Panc1 (cell line): ENCODE measurements around the gene DYNC1H1. TPM values are rescaled to one million over a fixed set of nuclear protein-coding genes. Genes with fewer than 3 reads are reported as not detected.

Experiments used
- ATAC-seq: fragments of 200-7000 bp; cut with Tn5 transposase; 2 replicates; pipeline ENCODE4 v1.9.1; 2020; ENCODE audit warnings: mild to moderate bottlenecking, moderate library complexity
- BruUV-seq: library from RNA; stranded (reverse); fragments of 400-500 nt; replicated peaks from 2 replicates; lab custom pipeline; 2021; lab: Mats Ljungman, UMichigan
- CTCF ChIA-PET: fragments of 300-600 bp; sonication (Branson Sonifier 250); formaldehyde crosslinking; loops from one replicate; lab custom pipeline; 2022; ENCODE audit warnings: antibody characterized with exemption; lab: Charles Lee
- POLR2A ChIA-PET: fragments of 300-600 bp; sonication (Branson Sonifier 250); formaldehyde crosslinking; loops from one replicate; lab custom pipeline; 2022; ENCODE audit warnings: antibody characterized with exemption; lab: Charles Lee
- DNase-seq: peaks from one replicate; pipeline ENCODE4 v3.0.0-alpha.2; 2010; ENCODE audit warnings: low read depth, low spot score
- H3K27ac ChIP-seq: 2 replicates; pipeline ENCODE4 v1.5.1; 2011; ENCODE audit warnings: mild to moderate bottlenecking, low read length, inconsistent platforms
- H3K27me3 ChIP-seq: fragments of 200-500 bp; sonication (Bioruptor generic); 2 replicates; pipeline ENCODE4 v1.6.0; 2014; ENCODE audit warnings: low read length, inconsistent platforms; ENCODE audit not compliant: control insufficient read depth, insufficient read depth
- H3K36me3 ChIP-seq: fragments of 200-500 bp; sonication (Bioruptor generic); 2 replicates; pipeline ENCODE4 v1.5.1; 2014; ENCODE audit warnings: inconsistent platforms, mild to moderate bottlenecking, low read length, moderate library complexity; ENCODE audit not compliant: control insufficient read depth, insufficient read depth
- H3K4me1 ChIP-seq: 2 replicates; pipeline ENCODE4 v1.5.1; 2011; ENCODE audit warnings: inconsistent platforms, mild to moderate bottlenecking, low read length, moderate library complexity; ENCODE audit not compliant: control insufficient read depth, insufficient read depth
- H3K4me3 ChIP-seq, 2 experiments: 2 replicates each; pipeline ENCODE4 v1.5.1; 2011 to 2012; ENCODE audit warnings: low read depth in 2 of 2, low read length in 2 of 2, mild to moderate bottlenecking in 2 of 2, inconsistent platforms in 1 of 2, moderate library complexity in 1 of 2
- H3K9me3 ChIP-seq: fragments of 200-500 bp; sonication (Bioruptor generic); 2 replicates; pipeline ENCODE4 v1.5.1; 2014; ENCODE audit warnings: low read depth, mild to moderate bottlenecking, inconsistent platforms, low read length, moderate library complexity; ENCODE audit not compliant: control insufficient read depth, insufficient read depth
- CTCF ChIP-seq: fragments of 450-650 bp; IDR thresholded peaks from 2 replicates; pipeline ENCODE4 v1.5.1; 2017; ENCODE audit warnings: mild to moderate bottlenecking
- POLR2AphosphoS5 ChIP-seq: IDR thresholded peaks from 2 replicates; pipeline ENCODE4 v1.6.1; 2012; ENCODE audit warnings: mild to moderate bottlenecking, low read depth, low read length, moderate library complexity
- REST ChIP-seq, 2 experiments: IDR thresholded peaks; 2 replicates each; pipeline ENCODE4 v1.6.1; 2011 to 2012; ENCODE audit warnings: low read depth in 2 of 2, control low read depth in 1 of 2, low read length in 1 of 2, mild to moderate bottlenecking in 1 of 2, moderate library complexity in 1 of 2; ENCODE audit not compliant: insufficient read depth in 1 of 2
- SIN3A ChIP-seq: IDR thresholded peaks from 2 replicates; pipeline ENCODE4 v1.6.1; 2012; ENCODE audit warnings: low read depth, mild to moderate bottlenecking, low read length, moderate library complexity, borderline replicate concordance; ENCODE audit not compliant: insufficient read depth
- TCF7L2 ChIP-seq: IDR thresholded peaks from 2 replicates; pipeline ENCODE4 v1.6.1; 2011; ENCODE audit warnings: mild to moderate bottlenecking, low read depth, low read length, inconsistent platforms
- in situ Hi-C: cut with HindIII; loops from 2 replicates; pipeline ENCODE4 v1.10.0; 2016; ENCODE audit warnings: low sequenced_read_pairs, low pct_unique_long_range_greater_than_20kb
- intact Hi-C: fragments of 100-400 bp; cut with micrococcal nuclease; formaldehyde crosslinking; loops from one replicate; pipeline ENCODE4 v1.10.0; 2022; ENCODE audit not compliant: unreplicated experiment
- total RNA-seq: library from RNA; stranded (reverse); gene quantifications from one replicate; pipeline ENCODE4 v1.2.1, GENCODE V29; 2021; ENCODE audit not compliant: unreplicated experiment

DYNC1H1 gene
- total RNA-seq, 1 experiment from 2014 or later, result 382 TPM

GRCh38 chr14:102103062-102103695 lies 138.8 kb downstream of the DYNC1H1 start:
- no peak overlapping the region for H3K27ac ChIP-seq
- TF ChIP-seq TCF7L2 (no peak), CTCF (no peak), REST (IDR thresholded peaks at IDR 0.05; ENCODE audit: insufficient read depth in 1 of 2, low read depth in 2 of 2, low read length in 1 of 2) (no peak), POLR2AphosphoS5 (no peak), SIN3A (no peak)
- ATAC-seq (no peak), DNase-seq (no peak)
- intact Hi-C loops (no loop called here), in situ Hi-C loops (no loop called here)
- no peak overlapping the region for H3K4me3 ChIP-seq
- ChIA-PET POLR2A (no interaction called here), CTCF (no interaction called here)
- no peaks in the 10 kb centered on the region for H3K27me3 ChIP-seq
- H3K36me3 ChIP-seq, result no peaks in the 10 kb centered on the region
- H3K4me1 ChIP-seq, result no peaks in the 10 kb centered on the region
- no TSS peak for BruUV-seq
- no peaks in the 10 kb centered on the region for H3K9me3 ChIP-seq

GRCh38 chr14:102105369-102105768 lies 141.0 kb downstream of the DYNC1H1 start:
- DNase-seq (no peak), ATAC-seq (no peak)
- Histone ChIP-seq H3K27ac (no peak overlapping the region), H3K4me1 (no peaks in the 10 kb centered on the region), H3K36me3 (no peaks in the 10 kb centered on the region), H3K4me3 (no peak overlapping the region), H3K27me3 (no peaks in the 10 kb centered on the region), H3K9me3 (no peaks in the 10 kb centered on the region)
- ChIA-PET POLR2A (interaction anchor here (0.7 kb wide), 1 partner anchor 167 kb away, joined by 5 read pairs; no protein-coding TSS in a partner anchor), CTCF (no interaction called here)
- TF ChIP-seq CTCF, result no peak
- TF ChIP-seq POLR2AphosphoS5, result no peak
- no peak for TF ChIP-seq TCF7L2
- TF ChIP-seq REST (IDR thresholded peaks at IDR 0.05; ENCODE audit: insufficient read depth in 1 of 2, low read depth in 2 of 2, low read length in 1 of 2), result no peak
- no peak for TF ChIP-seq SIN3A
- intact Hi-C loops, result no loop called here
- BruUV-seq, result no TSS peak
- in situ Hi-C loops, result no loop called here
